Measurements from ENCODE around the gene OLIG1. TPM values are rescaled to one million over a fixed set of nuclear protein-coding genes. Genes with fewer than 3 reads are reported as not detected.
A peak's percentile ranks its signal among the peaks of the same experiment; 100 is the strongest.

OLIG1 gene
- total and polyA plus RNA-seq, 2 of the 4 experiments (the other 2 are of a cell fraction): not detected

- 14% methylated on average over 16 of the region's 17 CpGs; no CpG with 5 or more reads in 1 of the 2 experiments for WGBS, 2 experiments (ENCODE audit: extremely low coverage in 2 of 2, insufficient read length in 1 of 2)
- intact Hi-C loops (cut with micrococcal nuclease): no loop called here
- H4K91ac ChIP-seq (ENCODE audit: insufficient read depth, low read depth, low read length): no peak overlapping the region
Measured at GRCh38 chr21:33022489-33022827, 47.5 kb upstream of the OLIG1 start.

More at GRCh38 chr21:33022489-33022827, 47.5 kb upstream of the OLIG1 start:
- DNase-seq (no peak), ATAC-seq (ENCODE audit: low read depth) (no peak)
- dilution Hi-C loops (cut with HindIII; ENCODE audit: low sequenced_read_pairs, unreplicated experiment): no loop called here
- Histone ChIP-seq H3K23ac (ENCODE audit: low read depth, low read length) (no peak overlapping the region), H3K27ac (ENCODE audit: insufficient read depth, low read length) (no peak overlapping the region), H2AK9ac (replicated peaks; ENCODE audit: low read depth, low read length, poor library complexity) (no peak overlapping the region), H2BK5ac (ENCODE audit: low read depth, low read length, poor library complexity, severe bottlenecking) (no peak overlapping the region), H2BK15ac (ENCODE audit: low read depth, low read length) (no peak overlapping the region), H3K4me2 (ENCODE audit: low read depth, low read length) (no peak overlapping the region), H3K4me3 (ENCODE audit: insufficient read depth, low read depth, low read length) (no peak overlapping the region), H3K36me3 (ENCODE audit: control insufficient read depth, insufficient read depth, low read length) (no peaks in the 10 kb centered on the region), H3K9ac (ENCODE audit: low read depth, low read length) (no peak overlapping the region), H3K9me1 (ENCODE audit: insufficient read depth, low read length) (no peaks in the 10 kb centered on the region), H4K20me1 (ENCODE audit: insufficient read depth, low read length) (peaks cover 3% of the 10 kb centered on the region; the same call in 1 of the 2 replicates), H3K18ac (ENCODE audit: low read depth, low read length) (no peak overlapping the region), H3K14ac (replicated peaks; ENCODE audit: low read depth, low read length) (no peak overlapping the region), H3K56ac (ENCODE audit: extremely low read depth, insufficient read depth, low read length) (no peak overlapping the region), H3K9me3 (ENCODE audit: control insufficient read depth, insufficient read depth, low read length) (peaks cover 8% of the 10 kb centered on the region), H2BK20ac (ENCODE audit: low read depth, low read length) (no peak overlapping the region), H2BK120ac (ENCODE audit: low read depth, low read length) (no peak overlapping the region), H3K79me1 (ENCODE audit: low read depth in 1 of 2, low read length in 2 of 2) (no peaks in the 10 kb centered on the region), H4K5ac (ENCODE audit: low read depth, low read length) (no peak overlapping the region), H3K27me3 (ENCODE audit: control insufficient read depth, insufficient read depth, low read length) (peaks cover 95% of the 10 kb centered on the region), H2AFZ (replicated peaks; ENCODE audit: low read length, poor library complexity) (peak overlapping the region; percentile 5), H4K8ac (ENCODE audit: low read depth in 2 of 2, low read length in 2 of 2) (no peak overlapping the region), H3K4ac (ENCODE audit: low read depth, low read length) (no peak overlapping the region), H2AK5ac (ENCODE audit: low read depth, low read length) (no peak overlapping the region), H3K4me1 (ENCODE audit: control insufficient read depth, insufficient read depth, low read length) (no peaks in the 10 kb centered on the region)
- no TSS peak for BruUV-seq (replicated peaks)
- no peak for TF ChIP-seq FOS (IDR thresholded peaks at IDR 0.05; ENCODE audit: low read depth, low read length)
- no peak for TF ChIP-seq MAZ (IDR thresholded peaks at IDR 0.05; ENCODE audit: borderline replicate concordance, low read depth, low read length)
- no peak for TF ChIP-seq BHLHE40 (IDR thresholded peaks at IDR 0.05; ENCODE audit: low read depth, low read length)
- TF ChIP-seq RAD21 (IDR thresholded peaks at IDR 0.05; ENCODE audit: low read length): no peak
- TF ChIP-seq POLR2A (IDR thresholded peaks at IDR 0.05; ENCODE audit: low read depth, low read length): no peak
- no peak for TF ChIP-seq ELK1 (IDR thresholded peaks at IDR 0.05; ENCODE audit: borderline replicate concordance, low read depth, low read length)
- no peak for TF ChIP-seq MXI1 (IDR thresholded peaks at IDR 0.05; ENCODE audit: borderline replicate concordance, low read depth, low read length)
- TF ChIP-seq CTCF (conservative IDR thresholded peaks at IDR 0.05; ENCODE audit: low read depth, low read length): no peak
- TF ChIP-seq CHD1 (IDR thresholded peaks at IDR 0.05; ENCODE audit: low read depth, low read length): no peak
- TF ChIP-seq NFE2L2 (IDR thresholded peaks at IDR 0.05; ENCODE audit: low read depth, low read length): no peak
- no peak for TF ChIP-seq USF2 (IDR thresholded peaks at IDR 0.05; ENCODE audit: low read depth, low read length)
- no peak for TF ChIP-seq MAFK (IDR thresholded peaks at IDR 0.05; ENCODE audit: low read depth, low read length)
- no peak for TF ChIP-seq CEBPB (IDR thresholded peaks at IDR 0.05; ENCODE audit: low read depth, low read length)
- TF ChIP-seq RFX5 (IDR thresholded peaks at IDR 0.05; ENCODE audit: low read depth, low read length): no peak
- TF ChIP-seq RCOR1 (IDR thresholded peaks at IDR 0.05; ENCODE audit: insufficient replicate concordance, low read length): no peak
- TF ChIP-seq SMC3 (IDR thresholded peaks at IDR 0.05; ENCODE audit: low read depth, low read length): no peak
- ChIA-PET CTCF (no interaction called here), POLR2A (ENCODE audit: unreplicated experiment) (no interaction called here)
- in situ Hi-C loops (cut with MboI; ENCODE audit: low sequenced_read_pairs): no loop called here
